Neural progenitor cell (in vitro differentiated cells): ENCODE measurements around the gene HLA-DMA.

Source experiments
- EZH2phosphoT487 ChIP-seq: fragments of 200-600 bp; sonication (generic); IDR thresholded peaks from 2 replicates; pipeline ENCODE4 v1.6.1; 2017; ENCODE audit warnings: antibody characterized with exemption
- TF ChIP-seq, protein P1 (sequence below): fragments of 200-600 bp; sonication (generic); IDR thresholded peaks from 2 replicates; pipeline ENCODE4 v1.5.1; 2017; ENCODE audit warnings: antibody characterized with exemption, mild to moderate bottlenecking

DNA sequence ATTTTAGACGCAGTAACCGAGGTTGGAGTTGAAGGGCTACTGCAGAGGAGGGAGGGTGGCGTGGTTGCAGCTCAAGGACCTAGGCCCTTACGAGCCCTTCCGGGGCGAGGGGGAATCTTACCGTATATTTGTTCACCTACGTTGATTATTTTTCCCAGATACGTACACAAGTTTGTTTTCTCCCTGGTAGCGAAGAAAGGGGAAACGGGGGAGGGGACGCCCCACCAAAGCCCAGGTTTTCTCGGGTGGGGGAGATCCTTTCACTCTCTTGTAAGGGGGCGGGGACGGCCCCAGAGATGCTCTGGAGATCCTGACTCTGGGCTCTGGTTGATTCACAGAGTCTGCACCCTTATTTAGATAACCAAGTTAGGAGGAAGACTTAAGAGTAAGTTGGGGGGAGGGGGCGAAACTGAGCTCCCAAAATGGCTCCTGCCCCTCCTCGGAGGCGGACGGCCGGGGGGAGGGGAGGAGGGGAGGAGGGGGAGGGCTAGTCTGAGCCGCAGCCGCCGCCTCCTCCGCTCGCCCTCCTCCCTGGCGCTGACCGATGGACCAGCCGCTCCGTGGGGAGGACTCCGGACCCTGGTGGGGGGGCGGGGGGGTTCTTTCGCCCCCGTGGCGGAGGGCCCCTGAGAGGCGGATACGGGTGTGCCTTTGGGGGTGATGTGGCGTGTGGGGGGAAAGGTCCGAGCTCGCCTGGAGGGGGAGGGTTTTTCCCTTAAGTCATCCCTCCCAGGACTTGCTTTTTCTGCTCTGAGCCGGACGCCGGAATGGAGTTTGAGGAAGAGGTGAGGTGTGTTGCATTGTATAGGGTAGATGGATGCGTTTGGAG, 17.7 kb upstream of the HLA-DMA start:
- no peak for TF ChIP-seq EZH2phosphoT487
- TF ChIP-seq, protein P1, sequence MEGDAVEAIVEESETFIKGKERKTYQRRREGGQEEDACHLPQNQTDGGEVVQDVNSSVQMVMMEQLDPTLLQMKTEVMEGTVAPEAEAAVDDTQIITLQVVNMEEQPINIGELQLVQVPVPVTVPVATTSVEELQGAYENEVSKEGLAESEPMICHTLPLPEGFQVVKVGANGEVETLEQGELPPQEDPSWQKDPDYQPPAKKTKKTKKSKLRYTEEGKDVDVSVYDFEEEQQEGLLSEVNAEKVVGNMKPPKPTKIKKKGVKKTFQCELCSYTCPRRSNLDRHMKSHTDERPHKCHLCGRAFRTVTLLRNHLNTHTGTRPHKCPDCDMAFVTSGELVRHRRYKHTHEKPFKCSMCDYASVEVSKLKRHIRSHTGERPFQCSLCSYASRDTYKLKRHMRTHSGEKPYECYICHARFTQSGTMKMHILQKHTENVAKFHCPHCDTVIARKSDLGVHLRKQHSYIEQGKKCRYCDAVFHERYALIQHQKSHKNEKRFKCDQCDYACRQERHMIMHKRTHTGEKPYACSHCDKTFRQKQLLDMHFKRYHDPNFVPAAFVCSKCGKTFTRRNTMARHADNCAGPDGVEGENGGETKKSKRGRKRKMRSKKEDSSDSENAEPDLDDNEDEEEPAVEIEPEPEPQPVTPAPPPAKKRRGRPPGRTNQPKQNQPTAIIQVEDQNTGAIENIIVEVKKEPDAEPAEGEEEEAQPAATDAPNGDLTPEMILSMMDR: no peak
